GM18517 (cell line): Measurements from ENCODE around the gene RTN4.

Experiments used
- ATAC-seq: cut with Tn5 transposase; IDR thresholded peaks from one replicate; pipeline ENCODE4 v1.9.1; 2021; ENCODE audit warnings: mild to moderate bottlenecking, moderate library complexity; ENCODE audit not compliant: unreplicated experiment

RTN4 gene

GRCh38 chr2:54955358-54956110, 94.7 kb downstream of the RTN4 start:
- no peak for ATAC-seq

GRCh38 chr2:54954705-54955357, 95.4 kb downstream of the RTN4 start:
- ATAC-seq, result no peak

GRCh38 chr2:54954158-54954557, 96.1 kb downstream of the RTN4 start:
- ATAC-seq, result no peak

GRCh38 chr2:54952978-54953456, 97.2 kb downstream of the RTN4 start:
- no peak for ATAC-seq

GRCh38 chr2:54952425-54952824, 97.8 kb downstream of the RTN4 start:
- no peak for ATAC-seq

GRCh38 chr2:54950811-54951210, 99.4 kb downstream of the RTN4 start:
- no peak for ATAC-seq

- no peak for ATAC-seq
Measured at GRCh38 chr2:54949431-54949830, 100.8 kb downstream of the RTN4 start.

- ATAC-seq, result no peak
Measured at GRCh38 chr2:54948120-54948519, 102.1 kb downstream of the RTN4 start.

- ATAC-seq, result no peak
Measured at GRCh38 chr2:54947646-54948045, 102.6 kb downstream of the RTN4 start.

GRCh38 chr2:54947136-54947535, 103.1 kb downstream of the RTN4 start:
- ATAC-seq, result no peak

- no peak for ATAC-seq
Measured at GRCh38 chr2:54946220-54946805, 103.9 kb downstream of the RTN4 start.

- peak; percentile 53 for ATAC-seq
Measured at GRCh38 chr2:54945391-54946219, 104.6 kb downstream of the RTN4 start.

GRCh38 chr2:54944724-54945326, 105.4 kb downstream of the RTN4 start:
- ATAC-seq, result no peak

GRCh38 chr2:54942373-54942772, 107.9 kb downstream of the RTN4 start:
- no peak for ATAC-seq

- no peak for ATAC-seq
Measured at GRCh38 chr2:54941248-54941984, 108.8 kb downstream of the RTN4 start.

- ATAC-seq, result no peak
Measured at GRCh38 chr2:54940723-54941122, 109.5 kb downstream of the RTN4 start.

GRCh38 chr2:54939446-54940118, 110.7 kb downstream of the RTN4 start:
- ATAC-seq, result no peak

- ATAC-seq, result no peak
Measured at GRCh38 chr2:54936766-54937165, 113.5 kb downstream of the RTN4 start.

GRCh38 chr2:54935389-54935788, 114.9 kb downstream of the RTN4 start:
- ATAC-seq, result no peak
